SW480 (cell line): ENCODE data around the gene ARHGEF10L.

ENCODE experiments used
- DNase-seq: peaks from one replicate; pipeline ENCODE4 v3.0.0-alpha.2; 2016; ENCODE audit warnings: low spot score

The ARHGEF10L gene

GRCh38 chr1:17679856-17680255, 140.4 kb downstream of the ARHGEF10L start:
- DNase-seq = no peak

GRCh38 chr1:17680308-17680707, 140.8 kb downstream of the ARHGEF10L start:
- no peak for DNase-seq

- DNase-seq = no peak
Measured at GRCh38 chr1:17682400-17682799, 142.9 kb downstream of the ARHGEF10L start.

- no peak for DNase-seq
Measured at GRCh38 chr1:17683598-17683997, 144.1 kb downstream of the ARHGEF10L start.

GRCh38 chr1:17684810-17685209, 145.3 kb downstream of the ARHGEF10L start:
- DNase-seq = no peak

GRCh38 chr1:17686258-17686657, 146.8 kb downstream of the ARHGEF10L start:
- no peak for DNase-seq

GRCh38 chr1:17687145-17687544, 147.6 kb downstream of the ARHGEF10L start:
- no peak for DNase-seq

- DNase-seq = no peak
Measured at GRCh38 chr1:17688217-17688810, 148.8 kb downstream of the ARHGEF10L start.

GRCh38 chr1:17689011-17689410, 149.5 kb downstream of the ARHGEF10L start:
- DNase-seq = no peak

GRCh38 chr1:17690906-17691634, 151.6 kb downstream of the ARHGEF10L start:
- DNase-seq = no peak

- DNase-seq = no peak
Measured at GRCh38 chr1:17692645-17693044, 153.1 kb downstream of the ARHGEF10L start.

- DNase-seq = peak; percentile 33
Measured at GRCh38 chr1:17696417-17697301, 157.2 kb downstream of the ARHGEF10L start.

GRCh38 chr1:17697458-17697857, 158.0 kb downstream of the ARHGEF10L start:
- no peak for DNase-seq

GRCh38 chr1:17699581-17699980, 160.1 kb downstream of the ARHGEF10L start:
- no peak for DNase-seq

- DNase-seq = no peak
Measured at GRCh38 chr1:17700945-17701810, 161.7 kb downstream of the ARHGEF10L start.

GRCh38 chr1:17704176-17704575, 164.7 kb downstream of the ARHGEF10L start:
- DNase-seq = no peak

- DNase-seq = no peak
Measured at GRCh38 chr1:17706445-17706844, 166.9 kb downstream of the ARHGEF10L start.

- DNase-seq = no peak
Measured at GRCh38 chr1:17709981-17710380, 170.5 kb downstream of the ARHGEF10L start.

- no peak for DNase-seq
Measured at GRCh38 chr1:17710889-17711576, 171.5 kb downstream of the ARHGEF10L start.

GRCh38 chr1:17711577-17711910, 172.0 kb downstream of the ARHGEF10L start:
- DNase-seq = no peak

- DNase-seq = no peak
Measured at GRCh38 chr1:17711941-17712340, 172.4 kb downstream of the ARHGEF10L start.
